Neural cell (in vitro differentiated cells): Measurements from ENCODE around the gene SMIM17. TPM values are rescaled to one million over a fixed set of nuclear protein-coding genes. Genes with fewer than 3 reads are reported as not detected.

Experiments used
- H2AFZ ChIP-seq: fragments of 200-600, 300-800 bp; sonication (generic), shearing (Covaris generic); 2 replicates; pipeline ENCODE4 v1.6.0; 2014; ENCODE audit warnings: low read depth, mild to moderate bottlenecking, antibody characterized with exemption, low read length, moderate library complexity
- H3F3A ChIP-seq: fragments of 200-600 bp; shearing (Covaris generic); 2 replicates; pipeline ENCODE4 v1.6.1; 2016; ENCODE audit warnings: mild to moderate bottlenecking, moderate library complexity, mixed read lengths, antibody characterized with exemption, low read length; ENCODE audit not compliant: insufficient read depth, poor library complexity, severe bottlenecking
- H3K27ac ChIP-seq: fragments of 200-600, 300-800 bp; sonication (generic), shearing (Covaris generic); 2 replicates; pipeline ENCODE4 v1.5.1; 2014; ENCODE audit warnings: mild to moderate bottlenecking, low read length, moderate library complexity
- H3K27me3 ChIP-seq: fragments of 300-800, 200-600 bp; sonication (generic), shearing (Covaris generic); 2 replicates; pipeline ENCODE4 v1.6.0; 2014; ENCODE audit warnings: mild to moderate bottlenecking, low read depth, low read length, moderate library complexity; ENCODE audit not compliant: insufficient read depth
- H3K36me3 ChIP-seq: fragments of 300-800, 200-600 bp; sonication (generic), shearing (Covaris generic); 2 replicates; pipeline ENCODE4 v1.5.1; 2014; ENCODE audit warnings: mild to moderate bottlenecking, antibody characterized with exemption, low read length, moderate library complexity; ENCODE audit not compliant: insufficient read depth
- H3K4me2 ChIP-seq: fragments of 300-800, 200-600 bp; sonication (generic), shearing (Covaris generic); 2 replicates; pipeline ENCODE4 v1.6.0; 2014; ENCODE audit warnings: mild to moderate bottlenecking, low read length
- H3K4me3 ChIP-seq: fragments of 300-800, 200-600 bp; sonication (generic), shearing (Covaris generic); 2 replicates; pipeline ENCODE4 v1.5.1; 2014; ENCODE audit warnings: mild to moderate bottlenecking, low read length, moderate library complexity
- H3K79me2 ChIP-seq: fragments of 200-600 bp; shearing (Covaris generic); replicated peaks from 2 replicates; pipeline ENCODE4 v1.6.0; 2014; ENCODE audit warnings: mild to moderate bottlenecking, low read length, moderate library complexity; ENCODE audit not compliant: insufficient read depth
- H3K9ac ChIP-seq: fragments of 300-800, 200-600 bp; sonication (generic), shearing (Covaris generic); 2 replicates; pipeline ENCODE4 v1.6.1; 2016; ENCODE audit warnings: mild to moderate bottlenecking, low read length, mixed read lengths
- H3K9me2 ChIP-seq: fragments of 200-600 bp; shearing (Covaris generic); 2 replicates; pipeline ENCODE4 v1.6.1; 2016; ENCODE audit warnings: mild to moderate bottlenecking, low read length, mixed read lengths; ENCODE audit not compliant: insufficient read depth
- H3K9me3 ChIP-seq: fragments of 200-600, 300-800 bp; sonication (generic), shearing (Covaris generic); 2 replicates; pipeline ENCODE4 v1.6.1; 2016; ENCODE audit warnings: mild to moderate bottlenecking, mixed run types, low read length, moderate library complexity, mixed read lengths
- H4K20me1 ChIP-seq: fragments of 200-600 bp; shearing (Covaris generic); 2 replicates; pipeline ENCODE4 v1.6.1; 2016; ENCODE audit warnings: mild to moderate bottlenecking, mixed run types; ENCODE audit not compliant: insufficient read depth
- EP300 ChIP-seq: fragments of 450-650 bp; conservative IDR thresholded peaks from 2 replicates; pipeline ENCODE4 v1.6.1; 2014; ENCODE audit warnings: antibody characterized with exemption, mild to moderate bottlenecking, moderate library complexity; ENCODE audit not compliant: poor library complexity, severe bottlenecking
- EZH2 ChIP-seq: fragments of 200-600, 300-800 bp; shearing (Covaris generic), sonication (generic); IDR thresholded peaks from 2 replicates; pipeline ENCODE4 v1.6.1; 2014; ENCODE audit warnings: antibody characterized with exemption, low read length, borderline replicate concordance, mild to moderate bottlenecking; ENCODE audit not compliant: insufficient read depth, poor library complexity, severe bottlenecking
- MXI1 ChIP-seq: fragments of 450-650 bp; conservative IDR thresholded peaks from 2 replicates; pipeline ENCODE4 v1.6.1; 2014; ENCODE audit warnings: antibody characterized with exemption, mild to moderate bottlenecking; ENCODE audit not compliant: poor library complexity, severe bottlenecking
- POLR2AphosphoS5 ChIP-seq: IDR thresholded peaks from 2 replicates; pipeline ENCODE4 v1.6.1; 2012
- RAD21 ChIP-seq: fragments of 450-650 bp; conservative IDR thresholded peaks from 2 replicates; pipeline ENCODE4 v1.6.1; 2014; ENCODE audit warnings: antibody characterized with exemption, mild to moderate bottlenecking, moderate library complexity
- SMC3 ChIP-seq: fragments of 450-650 bp; conservative IDR thresholded peaks from 2 replicates; pipeline ENCODE4 v1.6.1; 2014; ENCODE audit warnings: antibody characterized with exemption, mild to moderate bottlenecking, moderate library complexity; ENCODE audit not compliant: poor library complexity
- TAF1 ChIP-seq: IDR thresholded peaks from 2 replicates; pipeline ENCODE4 v1.6.1; 2012; ENCODE audit warnings: low read depth
- polyA plus RNA-seq: library from polyadenylated mRNA; depleted of rRNA; stranded (reverse); fragments of >200 nt; gene quantifications from 2 replicates; pipeline ENCODE4 v1.2.3, GENCODE V29; 2014
- TF ChIP-seq, protein P1 (sequence below): fragments of 450-650 bp; IDR thresholded peaks from 2 replicates; pipeline ENCODE4 v1.5.1; 2014; ENCODE audit warnings: antibody characterized with exemption, mild to moderate bottlenecking, moderate library complexity; ENCODE audit not compliant: poor library complexity, severe bottlenecking
- TF ChIP-seq, protein P2 (sequence below): IDR thresholded peaks from 2 replicates; pipeline ENCODE4 v1.6.1; 2012; ENCODE audit warnings: borderline replicate concordance

SMIM17 gene
- polyA plus RNA-seq, 1 donor from 2014 or later = 14.2 TPM

DNA sequence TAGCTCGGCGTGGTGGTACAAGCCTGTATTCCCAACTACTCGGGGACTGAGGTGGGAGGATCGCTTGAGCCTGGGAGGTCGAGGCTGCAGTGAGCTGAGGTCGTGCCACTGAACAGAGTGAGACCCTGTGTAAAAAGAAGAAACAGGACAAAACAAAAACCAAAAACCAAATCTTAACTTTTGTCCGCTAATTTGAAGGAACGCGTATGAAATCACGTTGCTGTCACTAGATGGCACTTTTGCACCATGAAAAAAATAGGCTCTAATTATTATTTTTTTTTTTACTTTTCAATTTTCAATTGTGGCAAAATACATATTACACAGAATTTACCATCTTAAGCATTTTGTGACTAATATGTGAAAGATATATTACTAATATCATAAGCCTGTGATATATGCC is 46.2 kb downstream of the SMIM17 start:
- H3K9me2 ChIP-seq = no peaks in the 10 kb centered on the region
- no peak overlapping the region for H3K9ac ChIP-seq
- H3K4me2 ChIP-seq = no peak overlapping the region
- TF ChIP-seq RAD21 = peak; percentile 55
- no peak for TF ChIP-seq MXI1
- no peak for TF ChIP-seq EZH2
- no peak for TF ChIP-seq EP300
- TF ChIP-seq, protein P1, sequence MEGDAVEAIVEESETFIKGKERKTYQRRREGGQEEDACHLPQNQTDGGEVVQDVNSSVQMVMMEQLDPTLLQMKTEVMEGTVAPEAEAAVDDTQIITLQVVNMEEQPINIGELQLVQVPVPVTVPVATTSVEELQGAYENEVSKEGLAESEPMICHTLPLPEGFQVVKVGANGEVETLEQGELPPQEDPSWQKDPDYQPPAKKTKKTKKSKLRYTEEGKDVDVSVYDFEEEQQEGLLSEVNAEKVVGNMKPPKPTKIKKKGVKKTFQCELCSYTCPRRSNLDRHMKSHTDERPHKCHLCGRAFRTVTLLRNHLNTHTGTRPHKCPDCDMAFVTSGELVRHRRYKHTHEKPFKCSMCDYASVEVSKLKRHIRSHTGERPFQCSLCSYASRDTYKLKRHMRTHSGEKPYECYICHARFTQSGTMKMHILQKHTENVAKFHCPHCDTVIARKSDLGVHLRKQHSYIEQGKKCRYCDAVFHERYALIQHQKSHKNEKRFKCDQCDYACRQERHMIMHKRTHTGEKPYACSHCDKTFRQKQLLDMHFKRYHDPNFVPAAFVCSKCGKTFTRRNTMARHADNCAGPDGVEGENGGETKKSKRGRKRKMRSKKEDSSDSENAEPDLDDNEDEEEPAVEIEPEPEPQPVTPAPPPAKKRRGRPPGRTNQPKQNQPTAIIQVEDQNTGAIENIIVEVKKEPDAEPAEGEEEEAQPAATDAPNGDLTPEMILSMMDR = peak; percentile 49
- peak; percentile 44 for TF ChIP-seq SMC3
- TF ChIP-seq POLR2AphosphoS5 = no peak
- TF ChIP-seq, protein P2, sequence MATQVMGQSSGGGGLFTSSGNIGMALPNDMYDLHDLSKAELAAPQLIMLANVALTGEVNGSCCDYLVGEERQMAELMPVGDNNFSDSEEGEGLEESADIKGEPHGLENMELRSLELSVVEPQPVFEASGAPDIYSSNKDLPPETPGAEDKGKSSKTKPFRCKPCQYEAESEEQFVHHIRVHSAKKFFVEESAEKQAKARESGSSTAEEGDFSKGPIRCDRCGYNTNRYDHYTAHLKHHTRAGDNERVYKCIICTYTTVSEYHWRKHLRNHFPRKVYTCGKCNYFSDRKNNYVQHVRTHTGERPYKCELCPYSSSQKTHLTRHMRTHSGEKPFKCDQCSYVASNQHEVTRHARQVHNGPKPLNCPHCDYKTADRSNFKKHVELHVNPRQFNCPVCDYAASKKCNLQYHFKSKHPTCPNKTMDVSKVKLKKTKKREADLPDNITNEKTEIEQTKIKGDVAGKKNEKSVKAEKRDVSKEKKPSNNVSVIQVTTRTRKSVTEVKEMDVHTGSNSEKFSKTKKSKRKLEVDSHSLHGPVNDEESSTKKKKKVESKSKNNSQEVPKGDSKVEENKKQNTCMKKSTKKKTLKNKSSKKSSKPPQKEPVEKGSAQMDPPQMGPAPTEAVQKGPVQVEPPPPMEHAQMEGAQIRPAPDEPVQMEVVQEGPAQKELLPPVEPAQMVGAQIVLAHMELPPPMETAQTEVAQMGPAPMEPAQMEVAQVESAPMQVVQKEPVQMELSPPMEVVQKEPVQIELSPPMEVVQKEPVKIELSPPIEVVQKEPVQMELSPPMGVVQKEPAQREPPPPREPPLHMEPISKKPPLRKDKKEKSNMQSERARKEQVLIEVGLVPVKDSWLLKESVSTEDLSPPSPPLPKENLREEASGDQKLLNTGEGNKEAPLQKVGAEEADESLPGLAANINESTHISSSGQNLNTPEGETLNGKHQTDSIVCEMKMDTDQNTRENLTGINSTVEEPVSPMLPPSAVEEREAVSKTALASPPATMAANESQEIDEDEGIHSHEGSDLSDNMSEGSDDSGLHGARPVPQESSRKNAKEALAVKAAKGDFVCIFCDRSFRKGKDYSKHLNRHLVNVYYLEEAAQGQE = no peak
- no peak for TF ChIP-seq TAF1
- no peaks in the 10 kb centered on the region for H3K36me3 ChIP-seq
- H3K27ac ChIP-seq = no peak overlapping the region
- no peaks in the 10 kb centered on the region for H3K9me3 ChIP-seq
- H2AFZ ChIP-seq = no peak overlapping the region
- H3K79me2 ChIP-seq = no peaks in the 10 kb centered on the region
- H4K20me1 ChIP-seq = no peaks in the 10 kb centered on the region
- H3K27me3 ChIP-seq = no peaks in the 10 kb centered on the region
- no peaks in the 10 kb centered on the region for H3F3A ChIP-seq
- H3K4me3 ChIP-seq = no peak overlapping the region

DNA sequence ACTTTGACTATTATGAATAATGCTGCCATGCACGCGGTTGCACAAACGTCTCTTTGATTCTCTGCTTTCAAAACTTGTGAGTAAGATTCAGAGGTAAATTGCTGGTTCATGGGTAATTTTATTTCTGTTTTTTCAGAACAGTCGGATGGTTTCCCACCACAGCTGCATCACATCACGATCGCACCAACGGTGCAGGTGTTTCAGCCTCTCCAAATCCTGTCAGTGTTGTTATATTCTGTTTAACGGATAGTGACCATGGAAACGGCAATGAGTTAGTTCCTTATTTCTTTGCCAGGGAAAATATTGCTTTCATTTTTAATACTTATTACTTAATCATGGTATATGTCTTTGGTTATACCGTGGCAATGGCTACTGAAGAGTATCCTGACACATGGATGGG is 47.7 kb downstream of the SMIM17 start:
- Histone ChIP-seq H3F3A (no peaks in the 10 kb centered on the region), H3K9ac (no peak overlapping the region), H3K4me3 (no peak overlapping the region), H3K9me3 (no peaks in the 10 kb centered on the region), H4K20me1 (no peaks in the 10 kb centered on the region), H3K79me2 (no peaks in the 10 kb centered on the region), H3K4me2 (no peak overlapping the region), H3K27me3 (no peaks in the 10 kb centered on the region), H2AFZ (no peak overlapping the region), H3K27ac (no peak overlapping the region), H3K9me2 (no peaks in the 10 kb centered on the region), H3K36me3 (no peaks in the 10 kb centered on the region)
- TF ChIP-seq MXI1 (no peak), EP300 (no peak), SMC3 (no peak), RAD21 (no peak), POLR2AphosphoS5 (no peak), TAF1 (no peak), EZH2 (no peak)
- TF ChIP-seq, protein P2 = no peak
- TF ChIP-seq, protein P1 = no peak
